NCI-H2196 treated with DMSO at 0.1 percent for 48 hours (cell line): ENCODE results near the gene RNU6-7.

Experiments
- DNase-seq: peaks from one replicate; lab custom pipeline; 2025; ENCODE audit not compliant: unreplicated experiment; lab: John Stamatoyannopoulos, UW

Gene RNU6-7

DNA sequence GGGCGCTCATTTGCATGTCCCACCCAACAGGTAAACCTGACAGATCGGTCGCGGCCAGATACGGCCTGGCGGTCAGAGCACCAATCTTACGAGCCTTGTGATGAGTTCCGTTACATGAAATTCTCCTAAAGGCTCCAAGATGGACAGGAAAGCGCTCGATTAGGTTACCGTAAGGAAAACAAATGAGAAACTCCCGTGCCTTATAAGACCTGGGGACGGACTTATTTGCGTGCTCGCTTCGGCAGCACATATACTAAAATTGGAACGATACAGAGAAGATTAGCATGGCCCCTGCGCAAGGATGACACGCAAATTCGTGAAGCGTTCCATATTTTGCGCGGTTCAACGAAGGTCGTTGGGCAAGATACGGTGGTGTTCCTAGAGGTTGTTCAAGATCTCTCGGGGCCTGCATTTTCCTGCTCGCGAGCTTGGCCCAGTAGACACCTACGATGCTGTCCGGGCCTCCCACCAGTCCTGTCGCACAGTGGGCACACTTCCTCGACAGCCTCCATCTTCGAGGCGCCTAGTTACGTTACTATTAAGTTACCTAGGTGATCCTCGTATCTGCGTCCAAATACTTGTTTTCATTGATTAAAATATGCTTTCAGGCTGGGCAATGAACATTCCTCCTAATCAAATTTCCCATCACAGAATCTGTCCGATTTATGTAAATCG is at the start of gene RNU6-7:
Gene RNU6-7 (plus strand): TSS at position 230 of the 675 bp plus-strand sequence.
- DNase-seq = peak; percentile 40

DNA sequence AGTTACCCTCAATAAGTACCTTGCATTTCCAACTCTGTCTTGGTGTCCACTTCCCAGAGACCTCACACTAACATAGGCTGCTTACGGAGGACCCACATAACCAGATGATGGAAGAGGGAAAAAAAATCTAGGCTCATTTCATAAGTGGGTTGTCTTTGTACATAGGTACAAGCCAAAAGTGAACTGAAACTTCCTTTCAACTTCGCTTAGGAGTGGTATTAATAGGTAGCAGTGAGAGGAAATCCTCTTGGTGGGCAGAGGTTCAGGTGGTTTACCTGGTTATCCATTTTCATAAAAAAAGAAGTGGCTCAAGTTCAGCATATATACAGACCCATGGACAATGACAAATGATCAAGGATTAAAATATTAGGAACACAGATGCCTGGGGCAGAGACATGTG is 35.8 kb upstream of the RNU6-7 start:
- DNase-seq = no peak

DNA sequence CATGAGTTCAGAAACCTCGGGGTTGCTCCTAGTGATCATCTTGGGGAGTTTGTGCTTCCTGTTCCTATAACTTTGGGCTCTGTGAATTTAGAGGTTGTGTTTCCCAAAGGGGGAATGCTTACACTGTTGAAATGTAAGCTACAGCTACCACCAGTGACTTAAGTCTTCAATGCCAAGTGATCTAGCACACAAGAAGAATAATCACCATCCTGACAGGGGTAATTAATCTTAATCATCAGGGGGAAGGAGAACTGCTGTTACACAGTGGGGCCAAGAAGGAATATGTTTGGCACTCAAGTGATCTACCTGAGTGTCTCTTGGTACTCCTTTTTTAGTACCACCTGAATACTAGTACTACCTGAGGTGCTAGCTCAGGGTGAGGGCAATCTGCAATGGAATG is 34.9 kb upstream of the RNU6-7 start:
- DNase-seq = no peak

DNA sequence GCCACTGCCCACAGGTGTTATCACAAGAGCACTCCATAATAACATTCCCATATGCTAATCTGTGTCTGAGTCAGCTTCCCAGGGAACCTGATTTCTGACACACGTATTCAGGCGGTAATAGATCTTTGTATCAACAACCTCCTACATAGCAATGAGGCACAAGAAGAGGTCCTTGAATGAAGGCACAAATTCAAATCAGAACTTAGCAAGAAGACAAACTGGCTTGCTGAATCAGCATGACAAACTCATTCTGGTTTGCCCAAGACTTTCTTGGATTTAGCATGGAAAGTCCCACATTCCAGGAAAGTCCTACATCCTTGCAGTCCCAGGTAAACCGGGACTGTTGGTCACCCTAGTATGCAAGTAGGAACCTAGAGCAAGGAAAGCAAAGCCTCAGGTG is 33.9 kb upstream of the RNU6-7 start:
- no peak for DNase-seq

DNA sequence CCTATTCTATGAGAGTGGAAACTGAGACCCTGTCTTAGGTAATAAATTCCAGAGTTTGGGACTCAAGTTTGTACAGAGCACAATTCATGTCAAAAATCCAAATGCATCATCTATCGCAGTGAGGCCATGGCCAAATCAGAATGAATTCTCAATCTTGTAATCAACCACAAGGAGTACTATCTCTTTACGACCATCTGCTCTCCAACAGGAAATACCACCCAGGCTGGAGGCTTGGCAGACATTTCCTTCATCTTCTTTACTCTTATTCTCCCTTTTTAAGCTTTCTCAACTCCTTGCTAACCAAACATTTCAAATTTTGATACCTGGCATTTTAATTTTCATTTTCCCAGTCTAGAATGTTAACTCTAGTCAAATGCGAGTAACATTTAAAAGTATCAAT is 32.7 kb upstream of the RNU6-7 start:
- no peak for DNase-seq

DNA sequence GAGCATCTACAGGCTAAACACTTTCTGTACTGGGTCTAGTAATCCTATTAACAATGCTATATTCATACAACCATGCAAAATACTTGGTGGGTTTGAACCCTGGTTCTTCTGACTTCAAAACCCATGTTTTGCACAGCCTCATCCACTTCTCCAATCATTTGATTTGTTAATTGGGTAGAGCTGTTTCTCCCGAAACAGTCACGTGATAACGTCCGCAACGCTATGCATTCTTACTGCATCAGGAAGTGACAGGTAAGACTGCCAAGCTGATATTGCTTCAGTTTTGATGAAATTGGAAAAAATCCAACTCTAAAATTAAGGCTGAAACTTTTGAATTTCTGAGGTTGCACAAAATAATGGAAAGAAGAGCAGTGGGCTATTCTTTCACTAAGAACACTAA is 30.4 kb upstream of the RNU6-7 start:
- DNase-seq = no peak

DNA sequence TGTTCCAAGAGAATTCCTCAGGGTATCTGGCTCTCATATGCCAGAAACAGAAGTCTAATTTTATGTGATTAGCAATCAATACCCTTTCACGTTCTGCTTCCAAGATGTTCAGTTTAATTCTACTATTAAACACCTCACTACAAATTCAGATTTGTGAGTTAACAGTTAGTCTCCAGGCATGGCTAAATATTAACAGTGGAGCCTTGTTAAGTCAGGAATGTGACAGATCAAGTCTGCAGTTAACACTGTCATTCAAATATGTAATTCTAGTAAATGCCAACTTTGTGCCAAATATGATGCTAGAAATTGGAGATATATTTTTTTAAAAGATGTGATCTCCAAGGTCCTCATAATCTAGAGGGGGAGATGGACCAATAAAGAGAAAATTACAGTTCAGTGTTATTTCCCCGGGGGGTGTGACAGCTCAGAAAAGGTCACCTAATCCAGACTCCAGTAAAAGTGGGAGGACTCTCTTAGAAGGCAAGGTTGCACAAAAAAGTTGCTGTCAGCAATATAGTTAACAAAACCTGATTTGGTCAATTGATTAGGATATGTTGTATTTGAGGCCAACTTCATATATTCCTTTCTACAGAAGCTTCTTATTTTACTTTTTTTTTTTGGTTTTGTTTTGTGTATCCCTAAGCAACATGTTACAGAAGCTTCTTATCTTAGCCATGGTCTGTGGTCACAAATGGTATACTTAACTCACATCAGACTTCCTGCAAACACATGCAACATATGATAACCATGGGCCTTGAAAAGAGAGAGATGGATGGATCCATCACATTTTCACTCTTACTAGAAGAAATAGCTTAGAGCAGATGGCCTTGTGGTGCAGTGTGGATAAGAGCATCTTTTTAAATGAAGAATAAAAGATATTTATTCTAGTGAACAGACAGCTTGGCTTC is 18.4 kb upstream of the RNU6-7 start:
- no peak for DNase-seq

DNA sequence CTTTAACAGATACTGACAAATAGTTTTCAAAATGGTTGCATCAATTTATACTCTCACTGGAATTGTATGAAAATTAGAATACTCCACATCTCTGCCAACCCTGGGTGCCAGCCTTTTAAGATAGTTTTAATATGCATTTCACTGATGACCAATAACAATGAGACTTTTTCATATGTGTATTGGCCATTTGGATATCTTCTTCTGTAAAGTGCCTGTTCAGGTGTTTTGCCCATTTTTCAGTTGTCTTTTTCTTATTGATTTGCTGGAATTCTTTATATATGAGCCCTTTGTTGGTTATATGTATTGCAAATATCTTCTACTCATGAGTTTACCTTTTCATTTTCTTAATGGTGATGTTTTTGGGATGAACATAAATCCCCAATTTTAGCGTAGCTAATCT is 16.7 kb upstream of the RNU6-7 start:
- no peak for DNase-seq

DNA sequence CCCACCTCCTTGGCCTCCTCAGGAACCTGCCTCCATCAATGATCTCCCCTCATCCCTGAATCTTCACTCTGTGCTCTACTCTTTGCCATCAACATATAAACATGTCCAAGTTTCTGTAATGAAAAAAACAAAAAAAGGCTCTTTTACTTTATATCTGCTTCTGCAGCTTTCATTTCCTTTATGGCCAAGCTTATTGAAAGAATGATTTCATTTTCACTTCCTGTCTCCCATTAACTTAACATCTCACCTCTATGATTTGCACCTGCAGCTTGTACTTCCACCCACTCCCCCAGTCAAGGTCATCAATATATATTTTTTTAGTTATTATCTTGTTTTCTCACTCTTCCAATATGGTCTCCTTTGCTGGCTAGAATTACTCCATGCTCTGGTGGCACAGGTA is 15.6 kb upstream of the RNU6-7 start:
- DNase-seq = no peak

DNA sequence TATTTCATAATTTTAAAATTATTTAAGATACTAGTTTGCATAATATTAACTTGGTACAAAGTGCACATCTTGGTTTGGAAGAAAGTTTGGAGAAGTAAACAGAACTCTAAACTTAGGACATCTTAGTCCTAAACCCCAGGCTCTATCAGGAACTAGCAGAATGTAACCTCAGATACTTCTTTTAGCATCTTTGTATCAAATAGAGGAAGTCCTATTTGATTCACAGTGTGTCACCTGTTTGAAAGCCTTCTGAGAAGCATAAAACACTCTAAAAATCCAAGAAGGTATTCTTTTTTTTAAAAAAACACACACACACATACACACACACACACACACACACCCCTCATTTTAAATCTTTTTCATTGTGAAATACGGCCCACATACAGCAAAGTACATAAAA is 12.0 kb upstream of the RNU6-7 start:
- no peak for DNase-seq

DNA sequence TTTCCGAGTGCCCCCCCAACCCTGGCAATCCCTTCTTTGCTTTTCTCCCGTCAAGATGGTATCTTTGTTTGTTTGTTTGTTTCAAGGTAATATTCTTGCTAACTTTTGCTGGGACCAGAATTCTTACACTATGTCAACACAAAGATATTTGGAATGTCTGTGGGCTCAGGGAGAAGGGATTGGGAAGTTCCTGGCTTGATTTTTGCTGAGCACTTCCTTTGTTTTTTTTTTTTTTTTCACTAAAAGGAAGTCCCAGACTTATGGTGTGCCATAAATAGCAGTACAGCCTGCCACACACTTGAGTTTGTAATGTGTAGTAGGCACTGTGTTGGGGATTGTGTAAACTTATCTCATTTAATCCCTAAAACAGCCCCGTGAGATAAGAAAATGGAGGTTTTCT is 11.2 kb upstream of the RNU6-7 start:
- DNase-seq = no peak

DNA sequence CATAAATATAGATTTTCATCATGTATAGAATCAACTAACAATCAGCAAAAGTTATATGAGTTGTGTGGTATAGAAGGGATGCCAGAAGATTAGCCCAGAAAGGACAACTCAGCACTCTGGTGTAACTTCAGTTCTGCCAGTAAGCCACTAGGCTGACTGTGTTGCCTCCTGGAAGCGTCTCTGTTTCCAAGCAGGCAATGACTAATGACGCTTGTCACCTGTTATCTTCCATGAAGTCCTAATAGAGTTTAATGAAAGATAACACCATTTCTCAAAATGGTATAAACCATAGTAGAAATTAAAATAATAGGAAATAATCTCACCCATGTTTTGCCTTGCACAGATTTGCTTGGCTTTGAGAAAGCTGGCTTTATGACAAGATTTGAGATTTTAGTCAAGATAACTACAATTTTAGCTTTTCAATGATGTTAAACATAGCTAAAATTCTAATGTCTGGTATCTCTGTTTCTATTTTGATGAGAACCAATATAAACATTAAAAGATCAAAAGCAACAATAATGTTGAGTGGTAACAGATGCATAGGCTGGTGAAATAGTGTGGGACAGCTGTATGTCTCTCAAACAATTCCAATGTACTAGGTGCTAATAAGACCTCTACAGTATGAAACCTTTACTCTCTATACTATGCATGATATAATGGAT is 9.0 kb upstream of the RNU6-7 start:
- no peak for DNase-seq

DNA sequence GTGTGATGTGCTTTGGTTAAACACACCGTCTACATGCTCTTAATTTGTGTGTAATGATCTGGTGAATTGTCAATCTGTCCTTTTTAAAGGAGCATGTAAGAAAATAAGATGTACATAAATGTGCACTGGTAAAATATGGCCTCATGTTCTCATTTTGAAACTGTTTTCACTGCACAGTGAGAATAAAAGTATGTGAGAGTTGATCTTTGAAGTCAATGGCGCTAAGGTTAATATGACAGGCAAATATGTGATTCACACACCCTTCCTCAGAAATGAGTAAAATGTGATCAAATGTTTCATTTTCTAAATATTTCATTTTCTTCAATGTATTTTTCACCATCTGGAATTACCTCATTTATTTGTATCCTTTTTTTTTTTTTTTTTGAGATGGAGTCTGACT is 8.3 kb upstream of the RNU6-7 start:
- DNase-seq = no peak

DNA sequence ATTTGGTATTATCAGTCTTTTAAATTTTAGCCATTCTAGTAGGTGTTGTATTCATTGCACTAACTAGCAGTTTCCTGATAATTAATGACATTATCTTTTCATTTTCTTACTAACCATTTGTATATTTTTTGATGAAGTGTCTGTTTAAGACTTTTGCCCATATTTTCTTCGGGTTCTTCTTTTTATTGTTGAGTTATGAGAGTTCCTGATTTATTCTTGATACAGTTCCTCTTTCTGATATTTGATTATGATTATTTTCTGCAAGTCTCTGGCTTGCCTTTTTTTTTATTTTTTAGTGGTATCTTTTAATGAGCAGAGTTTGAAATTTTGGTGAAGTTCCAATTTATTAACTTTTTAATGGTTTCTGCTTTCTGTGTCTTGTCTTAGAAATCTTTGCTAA is 6.2 kb upstream of the RNU6-7 start:
- DNase-seq = no peak

DNA sequence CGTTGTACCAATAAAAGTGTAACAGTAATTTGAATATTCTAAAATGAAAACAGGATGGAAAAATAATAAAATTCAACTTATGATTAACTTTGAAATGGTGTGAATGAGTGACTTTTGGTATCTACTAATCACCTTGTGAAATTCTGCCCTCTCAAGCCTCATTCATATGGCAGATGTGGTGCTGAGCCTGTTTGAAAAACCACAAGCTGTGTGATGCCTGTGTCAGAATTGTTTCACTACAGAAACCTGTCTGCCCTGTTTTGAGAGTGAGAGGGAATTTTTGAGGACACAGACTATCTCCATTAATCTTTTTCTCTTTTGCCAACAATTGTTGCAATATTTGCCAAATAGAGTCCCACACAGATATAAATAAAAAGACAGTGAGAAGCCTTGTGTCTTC is 3.9 kb upstream of the RNU6-7 start:
- no peak for DNase-seq

DNA sequence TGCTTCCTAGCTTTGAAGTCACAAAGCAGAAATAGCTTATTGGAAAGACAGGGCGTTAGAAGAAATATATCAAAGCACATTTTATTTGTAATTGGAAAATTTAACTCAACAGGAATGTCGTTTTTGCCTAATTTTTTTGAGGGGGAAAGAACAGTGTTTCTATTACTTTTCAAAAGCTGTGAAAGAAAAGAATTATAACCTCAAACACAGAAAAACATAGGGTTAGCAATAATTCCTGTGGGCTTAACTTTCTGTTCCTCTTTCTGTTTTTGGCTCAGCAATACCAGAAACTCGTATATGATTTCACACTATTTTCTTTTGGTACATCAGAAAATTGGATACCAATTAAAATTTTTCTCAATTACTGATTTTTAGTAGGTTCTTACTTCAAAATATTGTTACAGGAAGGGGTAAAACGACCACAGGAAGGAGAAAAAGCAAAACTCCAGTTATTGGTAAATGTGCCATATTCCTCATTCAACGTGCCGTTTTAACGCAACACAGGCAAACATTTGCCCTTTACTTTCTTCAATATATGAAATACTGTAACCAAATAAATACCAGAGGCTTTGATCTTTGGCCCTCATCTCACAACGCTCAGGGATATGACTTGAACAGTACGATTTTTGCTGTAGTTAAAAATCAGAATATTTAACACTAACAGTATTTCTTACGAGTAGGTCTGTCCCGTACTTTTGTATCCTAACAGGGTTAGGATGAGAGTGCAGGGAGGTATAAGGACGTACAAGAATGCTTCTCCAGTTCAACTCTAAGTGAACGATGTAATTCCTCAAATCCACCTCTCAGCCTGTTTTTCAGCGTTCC is 1.3 kb upstream of the RNU6-7 start:
- no peak for DNase-seq

DNA sequence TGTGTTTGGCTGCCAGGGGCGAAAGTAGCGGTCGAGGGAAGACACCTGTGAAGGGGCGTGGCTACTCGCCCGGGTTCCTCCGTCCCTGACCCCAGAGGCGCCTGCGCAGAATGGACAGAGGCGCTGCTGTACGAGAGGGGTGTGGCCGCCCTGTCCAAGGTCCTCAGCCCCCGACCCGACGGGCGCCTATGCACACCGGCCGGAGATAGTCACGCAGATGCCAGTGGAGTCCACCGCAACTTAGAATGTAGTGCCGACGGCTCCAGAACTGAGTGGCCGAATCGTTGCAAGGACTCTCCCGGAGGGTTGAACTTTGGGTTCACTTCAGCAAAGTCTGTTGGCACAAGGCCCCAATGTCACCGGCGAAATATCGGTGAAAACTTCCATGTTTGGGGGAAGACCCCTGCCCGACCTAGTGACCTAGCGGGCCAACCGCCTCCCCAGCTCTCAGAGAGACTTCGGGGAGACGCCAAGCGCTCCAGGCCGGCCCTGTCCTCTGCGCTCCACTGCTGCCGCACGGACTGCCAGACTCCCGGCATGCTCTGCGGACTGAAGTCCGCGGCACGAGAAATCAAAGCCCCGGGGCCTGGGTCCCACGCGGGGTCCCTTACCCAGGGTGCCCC is 541 bp upstream of the RNU6-7 start:
- DNase-seq = peak; percentile 83

DNA sequence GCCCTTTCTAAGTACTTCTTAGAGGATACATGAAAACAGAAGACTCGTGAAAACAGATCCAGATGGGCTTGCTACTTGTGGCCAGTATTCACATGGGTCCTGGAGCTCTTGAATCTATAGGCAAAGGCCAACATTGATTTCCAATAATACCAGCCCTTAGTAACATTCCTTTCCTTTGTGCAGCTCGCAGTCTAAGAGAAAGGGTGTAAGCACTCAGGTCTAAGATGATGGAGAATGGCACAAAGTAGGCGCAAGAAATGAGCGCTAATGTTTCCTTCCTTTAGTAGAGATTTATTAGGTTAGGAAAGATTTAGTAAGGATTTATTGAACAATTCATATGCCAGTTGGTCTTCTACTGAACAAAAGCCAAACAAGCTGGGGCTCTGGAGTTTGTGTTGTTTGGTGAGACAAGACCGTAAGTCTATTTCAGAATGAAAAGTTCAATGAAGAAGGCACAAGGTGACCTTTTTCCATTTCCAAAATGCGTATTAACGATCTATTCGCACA is 699 bp downstream of the RNU6-7 start:
- no peak for DNase-seq

DNA sequence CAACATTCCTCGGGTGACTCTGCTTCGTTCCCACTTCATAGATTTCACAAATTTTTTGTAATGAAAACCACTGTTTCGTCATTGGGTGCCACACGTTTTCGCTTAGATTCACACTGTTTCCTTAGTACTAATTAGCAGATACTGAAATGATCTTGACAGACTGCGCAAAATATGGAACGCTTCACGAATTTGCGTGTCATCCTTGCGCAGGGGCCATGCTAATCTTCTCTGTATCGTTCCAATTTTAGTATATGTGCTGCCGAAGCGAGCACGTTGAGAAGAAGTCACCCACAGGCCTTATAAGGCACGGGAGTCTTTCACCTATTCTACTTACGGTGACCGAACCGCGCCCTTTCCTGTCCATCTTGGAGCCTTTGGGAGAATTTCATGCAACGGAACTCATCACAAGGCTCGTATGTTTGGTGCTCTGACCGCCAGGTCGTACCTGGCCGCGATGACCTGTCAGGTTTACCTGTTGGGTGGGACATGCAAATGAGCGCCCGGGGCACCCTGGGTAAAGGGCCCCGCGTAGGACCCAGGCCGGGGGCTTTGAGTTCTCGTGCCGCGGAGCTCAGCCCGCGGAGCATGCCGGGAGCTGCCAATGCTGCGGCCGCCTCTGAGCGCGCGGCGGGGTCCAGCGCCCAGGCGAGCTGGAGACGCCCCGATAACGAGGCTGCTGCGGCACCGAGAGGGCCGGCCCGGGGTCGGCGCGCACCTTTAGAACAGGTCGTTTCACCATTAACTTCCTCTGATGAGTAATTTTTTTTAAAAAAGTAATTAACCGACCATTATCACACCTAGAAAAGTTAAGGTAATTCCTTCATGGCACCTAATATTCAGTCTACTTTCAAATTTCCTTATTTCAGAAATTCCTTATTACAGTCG is 1.4 kb downstream of the RNU6-7 start, which contains the start of gene RNU6-8:
Gene RNU6-8 (minus strand): TSS at position 272 of the 885 bp plus-strand sequence.
- peak; percentile 78 for DNase-seq
